ENCODE data around the gene RAB18. TPM values are rescaled to one million over a fixed set of nuclear protein-coding genes. Genes with fewer than 3 reads are reported as not detected.

Gene RAB18
- total RNA-seq, 1 experiment from 2014 or later, result 68.1 TPM

DNA sequence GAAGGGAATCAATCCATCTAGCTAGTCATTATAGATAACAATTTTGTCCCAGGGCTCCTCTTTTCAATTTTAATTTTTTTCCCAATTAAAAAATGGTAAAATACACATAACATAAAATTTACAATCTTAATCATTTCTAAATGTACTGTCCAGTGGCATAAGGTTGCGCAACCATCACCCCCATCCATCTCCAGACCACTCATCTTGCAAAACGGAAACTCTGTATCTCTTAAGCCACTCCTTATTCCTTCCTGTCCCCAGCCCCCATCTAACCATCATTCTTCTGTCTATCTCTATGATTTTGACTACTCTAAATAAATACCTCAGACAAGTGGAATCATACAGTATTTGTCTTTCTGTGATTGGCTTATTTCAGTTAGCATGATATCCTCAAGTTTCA lies 46.1 kb upstream of the RAB18 start (continued):
- TF ChIP-seq, protein P1, sequence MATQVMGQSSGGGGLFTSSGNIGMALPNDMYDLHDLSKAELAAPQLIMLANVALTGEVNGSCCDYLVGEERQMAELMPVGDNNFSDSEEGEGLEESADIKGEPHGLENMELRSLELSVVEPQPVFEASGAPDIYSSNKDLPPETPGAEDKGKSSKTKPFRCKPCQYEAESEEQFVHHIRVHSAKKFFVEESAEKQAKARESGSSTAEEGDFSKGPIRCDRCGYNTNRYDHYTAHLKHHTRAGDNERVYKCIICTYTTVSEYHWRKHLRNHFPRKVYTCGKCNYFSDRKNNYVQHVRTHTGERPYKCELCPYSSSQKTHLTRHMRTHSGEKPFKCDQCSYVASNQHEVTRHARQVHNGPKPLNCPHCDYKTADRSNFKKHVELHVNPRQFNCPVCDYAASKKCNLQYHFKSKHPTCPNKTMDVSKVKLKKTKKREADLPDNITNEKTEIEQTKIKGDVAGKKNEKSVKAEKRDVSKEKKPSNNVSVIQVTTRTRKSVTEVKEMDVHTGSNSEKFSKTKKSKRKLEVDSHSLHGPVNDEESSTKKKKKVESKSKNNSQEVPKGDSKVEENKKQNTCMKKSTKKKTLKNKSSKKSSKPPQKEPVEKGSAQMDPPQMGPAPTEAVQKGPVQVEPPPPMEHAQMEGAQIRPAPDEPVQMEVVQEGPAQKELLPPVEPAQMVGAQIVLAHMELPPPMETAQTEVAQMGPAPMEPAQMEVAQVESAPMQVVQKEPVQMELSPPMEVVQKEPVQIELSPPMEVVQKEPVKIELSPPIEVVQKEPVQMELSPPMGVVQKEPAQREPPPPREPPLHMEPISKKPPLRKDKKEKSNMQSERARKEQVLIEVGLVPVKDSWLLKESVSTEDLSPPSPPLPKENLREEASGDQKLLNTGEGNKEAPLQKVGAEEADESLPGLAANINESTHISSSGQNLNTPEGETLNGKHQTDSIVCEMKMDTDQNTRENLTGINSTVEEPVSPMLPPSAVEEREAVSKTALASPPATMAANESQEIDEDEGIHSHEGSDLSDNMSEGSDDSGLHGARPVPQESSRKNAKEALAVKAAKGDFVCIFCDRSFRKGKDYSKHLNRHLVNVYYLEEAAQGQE (IDR thresholded peaks at IDR 0.05; ENCODE audit: low read depth), result no peak
- TF ChIP-seq, protein P2, sequence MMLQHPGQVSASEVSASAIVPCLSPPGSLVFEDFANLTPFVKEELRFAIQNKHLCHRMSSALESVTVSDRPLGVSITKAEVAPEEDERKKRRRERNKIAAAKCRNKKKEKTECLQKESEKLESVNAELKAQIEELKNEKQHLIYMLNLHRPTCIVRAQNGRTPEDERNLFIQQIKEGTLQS (IDR thresholded peaks at IDR 0.05), result no peak
- TF ChIP-seq TCF7L2 (IDR thresholded peaks at IDR 0.05; ENCODE audit: borderline replicate concordance, extremely low read depth, insufficient read depth, insufficient read length) (no peak), SP1 (IDR thresholded peaks at IDR 0.05; ENCODE audit: low read depth) (no peak), ZFX (IDR thresholded peaks at IDR 0.05) (no peak), RAD21 (IDR thresholded peaks at IDR 0.05; ENCODE audit: low read depth) (no peak)

DNA sequence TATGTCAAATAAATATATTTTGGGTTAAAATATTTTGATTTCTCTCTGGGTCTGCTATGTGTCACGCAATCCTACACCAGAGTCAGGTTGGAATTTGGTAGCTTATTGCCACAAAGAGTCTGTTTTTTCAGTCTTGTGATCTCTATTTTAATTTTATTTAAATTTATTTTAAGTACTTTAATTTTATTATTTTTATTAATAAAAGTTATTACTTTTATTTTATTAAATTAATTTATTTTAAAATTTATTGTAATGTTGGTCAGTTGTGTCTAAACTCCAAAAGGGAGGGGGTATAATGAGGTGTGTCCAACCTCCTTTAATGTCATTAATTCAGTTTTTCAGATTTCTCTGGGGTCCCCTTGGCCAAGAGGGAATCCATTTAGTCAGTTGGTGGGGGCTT lies 42.8 kb upstream of the RAB18 start:
- TF ChIP-seq EGR1 (IDR thresholded peaks at IDR 0.05; ENCODE audit: low read depth) (no peak), ZFX (IDR thresholded peaks at IDR 0.05) (no peak), POLR2A (IDR thresholded peaks at IDR 0.05; ENCODE audit: borderline replicate concordance, extremely low read depth, insufficient read depth, insufficient read length) (no peak), ELF1 (IDR thresholded peaks at IDR 0.05; ENCODE audit: borderline replicate concordance, low read depth) (no peak), SIN3A (IDR thresholded peaks at IDR 0.05; ENCODE audit: low read depth) (no peak)
- TF ChIP-seq, protein P3, sequence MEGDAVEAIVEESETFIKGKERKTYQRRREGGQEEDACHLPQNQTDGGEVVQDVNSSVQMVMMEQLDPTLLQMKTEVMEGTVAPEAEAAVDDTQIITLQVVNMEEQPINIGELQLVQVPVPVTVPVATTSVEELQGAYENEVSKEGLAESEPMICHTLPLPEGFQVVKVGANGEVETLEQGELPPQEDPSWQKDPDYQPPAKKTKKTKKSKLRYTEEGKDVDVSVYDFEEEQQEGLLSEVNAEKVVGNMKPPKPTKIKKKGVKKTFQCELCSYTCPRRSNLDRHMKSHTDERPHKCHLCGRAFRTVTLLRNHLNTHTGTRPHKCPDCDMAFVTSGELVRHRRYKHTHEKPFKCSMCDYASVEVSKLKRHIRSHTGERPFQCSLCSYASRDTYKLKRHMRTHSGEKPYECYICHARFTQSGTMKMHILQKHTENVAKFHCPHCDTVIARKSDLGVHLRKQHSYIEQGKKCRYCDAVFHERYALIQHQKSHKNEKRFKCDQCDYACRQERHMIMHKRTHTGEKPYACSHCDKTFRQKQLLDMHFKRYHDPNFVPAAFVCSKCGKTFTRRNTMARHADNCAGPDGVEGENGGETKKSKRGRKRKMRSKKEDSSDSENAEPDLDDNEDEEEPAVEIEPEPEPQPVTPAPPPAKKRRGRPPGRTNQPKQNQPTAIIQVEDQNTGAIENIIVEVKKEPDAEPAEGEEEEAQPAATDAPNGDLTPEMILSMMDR (IDR thresholded peaks at IDR 0.05 in 2 of 3, conservative IDR thresholded peaks at IDR 0.05 in 1 of 3; ENCODE audit: borderline replicate concordance in 1 of 3, insufficient read depth in 1 of 3, low read depth in 2 of 3, low read length in 2 of 3), result no peak
- POLR2A ChIA-PET, result no interaction called here
- no peak overlapping the region for H2AFZ ChIP-seq (ENCODE audit: low read depth, low read length, poor library complexity, severe bottlenecking)
- CTCF ChIA-PET, result interaction anchor here (0.8 kb wide), 1 partner anchor 14 kb away, joined by 3 read pairs; no protein-coding TSS in a partner anchor
- H3K9me2 ChIP-seq (ENCODE audit: insufficient read depth), result no peaks in the 10 kb centered on the region
- no peaks in the 10 kb centered on the region for H3K4me1 ChIP-seq (ENCODE audit: control insufficient read depth in 1 of 2, insufficient read depth in 2 of 2, low read length in 2 of 2)
- no peak overlapping the region for H3K4me3 ChIP-seq (replicated peaks in 1 of 2; ENCODE audit: low read depth in 1 of 2, low read length in 2 of 2)
- H3K36me3 ChIP-seq (ENCODE audit: control insufficient read depth in 1 of 2, insufficient read depth in 2 of 2, low read length in 2 of 2), result no peaks in the 10 kb centered on the region
- no peaks in the 10 kb centered on the region for H3K79me2 ChIP-seq (ENCODE audit: insufficient read depth, low read length)
- H3K9ac ChIP-seq (ENCODE audit: low read length), result no peak overlapping the region
- intact Hi-C loops (cut with micrococcal nuclease), result no loop called here
- no peak overlapping the region for H3K4me2 ChIP-seq (ENCODE audit: low read length)
- BruUV-seq (replicated peaks), result no TSS peak
- no peak for ATAC-seq
- H3K27me3 ChIP-seq (ENCODE audit: insufficient read depth, low read length), result no peaks in the 10 kb centered on the region
- RAD21 ChIA-PET (ENCODE audit: low non-redundant PET in 1 of 2, low total read pairs in 2 of 2, uncharacterized antibody in 2 of 2, unreplicated experiment in 2 of 2), result no interaction called here
- no peak overlapping the region for H3K27ac ChIP-seq (ENCODE audit: low read depth, low read length)
- no peaks in the 10 kb centered on the region for H4K20me1 ChIP-seq (ENCODE audit: insufficient read depth)
- H3K9me3 ChIP-seq (ENCODE audit: control insufficient read depth in 1 of 2, insufficient read depth in 1 of 2, low read depth in 1 of 2, low read length in 2 of 2), result no peaks in the 10 kb centered on the region
- DNase-seq (ENCODE audit: low read depth, low spot score), result no peak

Data from HCT116 (cell line).